HCT116 (cell line): ENCODE measurements around the gene SYNJ1. TPM values are rescaled to one million over a fixed set of nuclear protein-coding genes. Genes with fewer than 3 reads are reported as not detected.

Source experiments
- ATAC-seq: fragments of 200-7000 bp; cut with Tn5 transposase; 2 replicates; pipeline ENCODE4 v1.9.1; 2020; ENCODE audit warnings: mild to moderate bottlenecking, moderate library complexity
- BruUV-seq: library from RNA; stranded (reverse); fragments of 400-500 nt; replicated peaks from 2 replicates; lab custom pipeline; 2021; lab: Mats Ljungman, UMichigan
- CTCF ChIA-PET: fragments of 300-600 bp; sonication (Branson Sonifier 250); formaldehyde crosslinking; loops from one replicate; lab custom pipeline; 2021; ENCODE audit warnings: antibody characterized with exemption; lab: Charles Lee
- POLR2A ChIA-PET: fragments of 300-600, 350-600 bp; sonication (Branson Sonifier 250); formaldehyde crosslinking; loops from one replicate; lab custom pipeline; 2021; ENCODE audit warnings: antibody characterized with exemption; lab: Charles Lee
- RAD21 ChIA-PET, 2 experiments: fragments of 300-600 bp; sonication (Branson Sonifier 250); formaldehyde crosslinking; loops; one replicate each; lab custom pipeline; 2023; ENCODE audit warnings: low total read pairs in 2 of 2; ENCODE audit not compliant: uncharacterized antibody in 2 of 2, unreplicated experiment in 2 of 2, low non-redundant PET in 1 of 2; lab: Charles Lee
- DNase-seq: peaks from one replicate; pipeline ENCODE4 v3.0.0-alpha.2; 2010; ENCODE audit warnings: low read depth, low spot score
- H2AFZ ChIP-seq: fragments of 200-600 bp; shearing (Covaris generic), sonication (generic); 2 replicates; pipeline ENCODE4 v1.6.1; 2017; ENCODE audit warnings: low read depth, mixed run types, mixed read lengths, antibody characterized with exemption, low read length; ENCODE audit not compliant: poor library complexity, severe bottlenecking
- H3K27ac ChIP-seq: 2 replicates; pipeline ENCODE4 v1.5.1; 2012; ENCODE audit warnings: low read depth, low read length
- H3K27me3 ChIP-seq: fragments of 200-600 bp; sonication (generic); 2 replicates; pipeline ENCODE4 v1.6.1; 2016; ENCODE audit warnings: mixed run types, low read length, mixed read lengths; ENCODE audit not compliant: insufficient read depth
- H3K36me3 ChIP-seq, 2 experiments: fragments of 200-500 bp in 1 of 2; fragments of 200-600 bp in 1 of 2; sonication (Bioruptor generic) in 1 of 2; sonication (generic) in 1 of 2; 2 replicates each; pipeline versions ENCODE4 v1.5.1 to v1.6.1; 2014 to 2016; ENCODE audit warnings: low read length in 2 of 2, inconsistent platforms in 1 of 2, mixed read lengths in 1 of 2, mixed run types in 1 of 2; ENCODE audit not compliant: insufficient read depth in 2 of 2, control insufficient read depth in 1 of 2
- H3K4me1 ChIP-seq, 2 experiments: fragments of 200-600 bp in 1 of 2; sonication (generic) in 1 of 2; 2 replicates each; pipeline versions ENCODE4 v1.5.1 to v1.6.1; 2012 to 2017; ENCODE audit warnings: low read length in 2 of 2, inconsistent platforms in 1 of 2, mild to moderate bottlenecking in 1 of 2, mixed read lengths in 1 of 2, mixed run types in 1 of 2, moderate library complexity in 1 of 2; ENCODE audit not compliant: insufficient read depth in 2 of 2, control insufficient read depth in 1 of 2
- H3K4me2 ChIP-seq: fragments of 200-600 bp; sonication (generic); 2 replicates; pipeline ENCODE4 v1.6.1; 2017; ENCODE audit warnings: mixed run types, low read length, mixed read lengths
- H3K4me3 ChIP-seq, 2 experiments: fragments of 200-600 bp in 1 of 2; sonication (generic) in 1 of 2; replicated peaks in 1 of 2; 2 replicates each; pipeline ENCODE4 v1.5.1; 2011 to 2016; ENCODE audit warnings: low read length in 2 of 2, control low read depth in 1 of 2, low read depth in 1 of 2, mild to moderate bottlenecking in 1 of 2, mixed read lengths in 1 of 2, mixed run types in 1 of 2
- H3K79me2 ChIP-seq: fragments of 200-600 bp; sonication (generic); 2 replicates; pipeline ENCODE4 v1.6.1; 2017; ENCODE audit warnings: mild to moderate bottlenecking, mixed run types, low read length, moderate library complexity, mixed read lengths; ENCODE audit not compliant: insufficient read depth
- H3K9ac ChIP-seq: fragments of 200-600 bp; sonication (generic); 2 replicates; pipeline ENCODE4 v1.6.1; 2016; ENCODE audit warnings: low read length, mixed read lengths
- H3K9me2 ChIP-seq: fragments of 200-600 bp; sonication (generic), shearing (Covaris generic); 2 replicates; pipeline ENCODE4 v1.6.1; 2017; ENCODE audit warnings: mixed run types, mild to moderate bottlenecking, moderate library complexity; ENCODE audit not compliant: insufficient read depth
- H3K9me3 ChIP-seq, 2 experiments: fragments of 200-500 bp in 1 of 2; fragments of 200-600 bp in 1 of 2; sonication (Bioruptor generic) in 1 of 2; sonication (generic) in 1 of 2; 2 replicates each; pipeline ENCODE4 v1.6.1; 2014 to 2017; ENCODE audit warnings: low read length in 2 of 2, mixed read lengths in 2 of 2, inconsistent platforms in 1 of 2, low read depth in 1 of 2, mild to moderate bottlenecking in 1 of 2, mixed run types in 1 of 2, moderate library complexity in 1 of 2; ENCODE audit not compliant: control insufficient read depth in 1 of 2, insufficient read depth in 1 of 2
- H4K20me1 ChIP-seq: fragments of 200-600 bp; sonication (generic), shearing (Covaris generic); 2 replicates; pipeline ENCODE4 v1.6.1; 2017; ENCODE audit warnings: mixed run types, mild to moderate bottlenecking, moderate library complexity; ENCODE audit not compliant: insufficient read depth
- CBX3 ChIP-seq: IDR thresholded peaks from 2 replicates; pipeline ENCODE4 v1.6.1; 2012; ENCODE audit warnings: low read depth
- CEBPB ChIP-seq: IDR thresholded peaks from 2 replicates; pipeline ENCODE4 v1.6.1; 2012; ENCODE audit warnings: low read depth
- CTCF ChIP-seq, 3 experiments: fragments of 200-600 bp in 1 of 3; sonication (generic) in 1 of 3; IDR thresholded peaks in 2 of 3; conservative IDR thresholded peaks in 1 of 3; 2 replicates each; pipeline ENCODE4 v1.5.1; 2012 to 2017; ENCODE audit warnings: low read depth in 2 of 3, low read length in 2 of 3, antibody characterized with exemption in 1 of 3, borderline replicate concordance in 1 of 3, control low read depth in 1 of 3, mild to moderate bottlenecking in 1 of 3, mixed read lengths in 1 of 3, mixed run types in 1 of 3, moderate library complexity in 1 of 3; ENCODE audit not compliant: insufficient read depth in 1 of 3
- EGR1 ChIP-seq: IDR thresholded peaks from 2 replicates; pipeline ENCODE4 v1.6.1; 2012; ENCODE audit warnings: low read depth
- ELF1 ChIP-seq: IDR thresholded peaks from 2 replicates; pipeline ENCODE4 v1.6.1; 2012; ENCODE audit warnings: low read depth, borderline replicate concordance
- EZH2phosphoT487 ChIP-seq: fragments of 200-600 bp; IDR thresholded peaks from 2 replicates; pipeline ENCODE4 v1.6.1; 2018; ENCODE audit warnings: antibody characterized with exemption, borderline replicate concordance
- FOSL1 ChIP-seq: IDR thresholded peaks from 2 replicates; pipeline ENCODE4 v1.6.1; 2012; ENCODE audit warnings: low read depth
- JUND ChIP-seq: IDR thresholded peaks from 2 replicates; pipeline ENCODE4 v1.6.1; 2012
- POLR2A ChIP-seq: IDR thresholded peaks from 2 replicates; pipeline ENCODE4 v1.7.0; 2011; ENCODE audit warnings: borderline replicate concordance; ENCODE audit not compliant: insufficient read depth, insufficient read length; ENCODE audit errors: extremely low read depth
- POLR2AphosphoS5 ChIP-seq: IDR thresholded peaks from 2 replicates; pipeline ENCODE4 v1.6.1; 2011; ENCODE audit warnings: mild to moderate bottlenecking, low read depth, low read length, moderate library complexity
- REST ChIP-seq: IDR thresholded peaks from 2 replicates; pipeline ENCODE4 v1.6.1; 2012; ENCODE audit warnings: low read depth
- SP1 ChIP-seq: IDR thresholded peaks from 2 replicates; pipeline ENCODE4 v1.6.1; 2012; ENCODE audit warnings: low read depth
- TCF7L2 ChIP-seq: IDR thresholded peaks from 2 replicates; pipeline ENCODE4 v1.7.0; 2011; ENCODE audit warnings: borderline replicate concordance, inconsistent platforms; ENCODE audit not compliant: insufficient read depth, insufficient read length; ENCODE audit errors: extremely low read depth
- YY1 ChIP-seq: IDR thresholded peaks from 2 replicates; pipeline ENCODE4 v1.6.1; 2011; ENCODE audit warnings: low read length, low read depth, moderate library complexity, mild to moderate bottlenecking; ENCODE audit not compliant: insufficient replicate concordance; ENCODE audit errors: extremely low read depth
- ZBTB33 ChIP-seq: IDR thresholded peaks from 2 replicates; pipeline ENCODE4 v1.6.1; 2011; ENCODE audit warnings: mild to moderate bottlenecking, low read length, moderate library complexity; ENCODE audit not compliant: insufficient replicate concordance; ENCODE audit errors: extremely low read depth
- ZFX ChIP-seq: fragments of 450-650 bp; IDR thresholded peaks from 2 replicates; pipeline ENCODE4 v1.6.1; 2017
- ZNF274 ChIP-seq: fragments of 200-500 bp; sonication (Bioruptor generic); IDR thresholded peaks from 2 replicates; pipeline ENCODE4 v1.6.1; 2014; ENCODE audit warnings: mild to moderate bottlenecking, low read depth, low read length, inconsistent platforms
- intact Hi-C: fragments of 100-400 bp; cut with micrococcal nuclease; formaldehyde crosslinking; loops from 2 replicates; pipeline ENCODE4 v1.10.0; 2022
- total RNA-seq: library from RNA; stranded (reverse); gene quantifications from one replicate; pipeline ENCODE4 v1.2.1, GENCODE V29; 2021; ENCODE audit not compliant: unreplicated experiment

SYNJ1 gene
- total RNA-seq, 1 experiment from 2014 or later = 7.2 TPM

- TF ChIP-seq ELF1 = peak; percentile 97
- peak; percentile 84 for TF ChIP-seq REST
- TF ChIP-seq FOSL1 = no peak
- TF ChIP-seq CBX3 = peak; percentile 44; the same call in 1 of the 2 replicates
- TF ChIP-seq EZH2phosphoT487 = no peak
- TF ChIP-seq EGR1 = peak; percentile 94
- peak; percentile 25 for TF ChIP-seq TCF7L2
- peak; percentile 44 for TF ChIP-seq SP1
Observed at GRCh38 chr21:32727687-32728455, at the start of gene SYNJ1 (continued).

- Histone ChIP-seq H3K79me2 (no peaks in the 10 kb centered on the region), H3K4me1 (peaks cover 0 to 7% of the 10 kb centered on the region in 2 experiments; a peak in 1 of 4 replicates), H3K27me3 (no peaks in the 10 kb centered on the region), H3K9me3 (no peaks in the 10 kb centered on the region), H3K4me2 (no peak overlapping the region), H2AFZ (no peak overlapping the region), H3K9ac (no peak overlapping the region), H3K36me3 (no peaks in the 10 kb centered on the region), H3K27ac (no peak overlapping the region), H3K9me2 (no peaks in the 10 kb centered on the region), H4K20me1 (no peaks in the 10 kb centered on the region), H3K4me3 (no peak overlapping the region)
- BruUV-seq = no TSS peak
- DNase-seq = no peak
- intact Hi-C loops = no loop called here
- no peak for ATAC-seq
- RAD21 ChIA-PET = no interaction called here
- POLR2A ChIA-PET = no interaction called here
- CTCF ChIA-PET = no interaction called here
- TF ChIP-seq FOSL1 = no peak
- no peak for TF ChIP-seq ZBTB33
- no peak for TF ChIP-seq YY1
- TF ChIP-seq ZFX = no peak
- no peak for TF ChIP-seq POLR2A
- no peak for TF ChIP-seq ELF1
- TF ChIP-seq CEBPB = no peak
- no peak for TF ChIP-seq JUND
- no peak for TF ChIP-seq POLR2AphosphoS5
- TF ChIP-seq CTCF (IDR thresholded peaks at IDR 0.05 in 2 of 3, conservative IDR thresholded peaks at IDR 0.05 in 1 of 3; ENCODE audit: borderline replicate concordance in 1 of 3, insufficient read depth in 1 of 3, low read depth in 2 of 3, low read length in 2 of 3) = no peak
- TF ChIP-seq ZNF274 = no peak
- TF ChIP-seq CBX3 = no peak
Observed at GRCh38 chr21:32777269-32777668, 49.5 kb upstream of the SYNJ1 start.
